ENCODE measurements around the gene PRDX3. TPM values are rescaled to one million over a fixed set of nuclear protein-coding genes. Genes with fewer than 3 reads are reported as not detected.

The PRDX3 gene
- 85.6 and 94.4 TPM in 2 replicates for total RNA-seq (2022)
- percentile 85 among the genes with signal in this experiment for Bru-seq, nascent RNA
- BruChase-seq, experiment 1, labeled RNA remaining after a 6-hour chase: percentile 96 among the genes with signal in this experiment
- percentile 89 among the genes with signal in this experiment for BruChase-seq, experiment 2, labeled RNA remaining after a 2-hour chase
- long read RNA-seq, transcript PRDX3-201 (7 exons, 1,591 nt): major isoform, 356 of 380 reads
- long read RNA-seq, partial matches to known transcripts: 10 of 380 reads
- long read RNA-seq, other reads (novel, unspliced or antisense): 14 of 380 reads

DNA sequence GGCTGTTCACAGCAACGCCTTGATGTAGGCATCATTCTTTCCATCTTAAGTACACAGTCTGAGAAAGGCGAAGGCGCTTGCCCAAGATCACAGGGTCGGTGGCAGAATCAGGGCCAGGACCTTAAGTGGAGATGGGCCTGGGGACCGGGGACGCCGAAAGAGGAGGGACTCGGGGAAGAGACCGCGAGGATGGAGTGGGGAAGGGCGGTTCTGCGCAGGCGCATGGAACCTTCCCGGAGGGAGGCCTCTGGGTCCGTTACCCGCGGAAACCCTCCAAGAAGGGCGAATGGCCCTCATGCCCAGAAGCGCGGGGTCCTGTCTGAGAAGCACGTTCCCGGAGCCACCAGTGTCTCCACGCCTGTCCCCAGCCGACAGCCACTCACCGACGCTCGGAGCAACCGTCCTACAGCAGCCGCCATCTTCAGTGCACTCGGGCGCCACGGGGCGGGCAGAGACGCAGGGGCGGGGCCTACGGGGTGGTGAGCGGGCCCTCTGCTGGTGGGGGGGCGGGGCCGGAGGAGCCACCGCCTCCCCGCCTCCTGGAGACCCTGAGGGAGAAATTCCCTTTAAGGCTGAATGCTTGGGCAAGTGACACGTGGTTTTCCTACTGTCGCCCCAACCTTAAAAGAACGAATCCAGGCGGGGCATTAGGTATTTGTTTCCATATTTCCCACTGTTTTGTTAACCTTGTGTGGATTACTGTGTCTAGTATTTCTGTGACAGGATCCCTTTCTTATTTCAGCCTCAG lies at the start of gene PRDX3:
Gene PRDX3 (minus strand): TSS at position 441 of the 748 bp plus-strand sequence. CDS start 22 bp downstream, at position 419.
- no peaks in the 10 kb centered on the region for H3K9me3 Mint-ChIP-seq (ENCODE audit: unreplicated experiment)
- H3K36me3 Mint-ChIP-seq (ENCODE audit: insufficient read depth, unreplicated experiment): peaks cover 15% of the 10 kb centered on the region
- H3K4me1 Mint-ChIP-seq (ENCODE audit: insufficient read depth, unreplicated experiment): peaks cover 11% of the 10 kb centered on the region
- TSS peak; percentile 79 for BruUV-seq (replicated peaks)
- intact Hi-C loops (cut with micrococcal nuclease): no loop called here
- POLR2A ChIA-PET: interaction anchor here (0.6 to 1.4 kb wide), 9 partner anchors 9 to 99 kb away, joined by 3 to 6 read pairs (median 4); partner anchors contain the start of gene GRK5
- peak within 1 kb of the TSS; percentile 89 for H3K27ac Mint-ChIP-seq (ENCODE audit: low read depth, unreplicated experiment)
- TF ChIP-seq, protein P1, sequence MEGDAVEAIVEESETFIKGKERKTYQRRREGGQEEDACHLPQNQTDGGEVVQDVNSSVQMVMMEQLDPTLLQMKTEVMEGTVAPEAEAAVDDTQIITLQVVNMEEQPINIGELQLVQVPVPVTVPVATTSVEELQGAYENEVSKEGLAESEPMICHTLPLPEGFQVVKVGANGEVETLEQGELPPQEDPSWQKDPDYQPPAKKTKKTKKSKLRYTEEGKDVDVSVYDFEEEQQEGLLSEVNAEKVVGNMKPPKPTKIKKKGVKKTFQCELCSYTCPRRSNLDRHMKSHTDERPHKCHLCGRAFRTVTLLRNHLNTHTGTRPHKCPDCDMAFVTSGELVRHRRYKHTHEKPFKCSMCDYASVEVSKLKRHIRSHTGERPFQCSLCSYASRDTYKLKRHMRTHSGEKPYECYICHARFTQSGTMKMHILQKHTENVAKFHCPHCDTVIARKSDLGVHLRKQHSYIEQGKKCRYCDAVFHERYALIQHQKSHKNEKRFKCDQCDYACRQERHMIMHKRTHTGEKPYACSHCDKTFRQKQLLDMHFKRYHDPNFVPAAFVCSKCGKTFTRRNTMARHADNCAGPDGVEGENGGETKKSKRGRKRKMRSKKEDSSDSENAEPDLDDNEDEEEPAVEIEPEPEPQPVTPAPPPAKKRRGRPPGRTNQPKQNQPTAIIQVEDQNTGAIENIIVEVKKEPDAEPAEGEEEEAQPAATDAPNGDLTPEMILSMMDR (IDR thresholded peaks at IDR 0.05; ENCODE audit: unreplicated experiment): peak; percentile 10
- peak within 1 kb of the TSS; percentile 85 for H3K4me3 Mint-ChIP-seq (ENCODE audit: unreplicated experiment)
- H3K27me3 Mint-ChIP-seq (ENCODE audit: insufficient read depth, unreplicated experiment): no peaks in the 10 kb centered on the region
- CTCF ChIA-PET: interaction anchor here (0.7 kb wide), 1 partner anchor 1452 kb away, joined by 3 read pairs; no protein-coding TSS in a partner anchor
- DNase-seq (ENCODE audit: unreplicated experiment): peak; percentile 88

DNA sequence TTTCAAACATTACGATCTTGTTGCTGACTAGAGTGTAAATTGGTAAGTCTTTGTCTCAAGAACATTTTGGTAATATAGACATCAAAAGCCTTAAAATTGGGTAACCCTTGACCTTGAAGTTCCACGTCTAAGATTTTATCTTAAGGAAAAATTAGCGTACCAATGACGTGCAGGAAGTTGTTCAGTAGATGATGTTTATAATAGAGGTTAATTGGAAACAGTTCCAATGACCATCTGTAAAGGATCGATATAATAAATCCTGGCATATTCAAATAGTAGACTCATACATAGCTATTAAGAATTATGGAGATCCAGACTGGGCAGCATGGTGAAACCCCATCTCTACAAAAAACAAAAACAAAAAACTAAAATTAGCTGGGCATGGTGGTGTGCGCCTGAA lies 49.2 kb upstream of the PRDX3 start:
- Mint-ChIP-seq H3K4me3 (ENCODE audit: unreplicated experiment) (no peak overlapping the region), H3K9me3 (ENCODE audit: unreplicated experiment) (no peaks in the 10 kb centered on the region), H3K27ac (ENCODE audit: low read depth, unreplicated experiment) (no peak overlapping the region), H3K4me1 (ENCODE audit: insufficient read depth, unreplicated experiment) (no peaks in the 10 kb centered on the region), H3K36me3 (ENCODE audit: insufficient read depth, unreplicated experiment) (no peaks in the 10 kb centered on the region), H3K27me3 (ENCODE audit: insufficient read depth, unreplicated experiment) (no peaks in the 10 kb centered on the region)
- CTCF ChIA-PET: no interaction called here
- intact Hi-C loops (cut with micrococcal nuclease): no loop called here
- TF ChIP-seq, protein P1 (IDR thresholded peaks at IDR 0.05; ENCODE audit: unreplicated experiment): no peak
- no TSS peak for BruUV-seq (replicated peaks)
- POLR2A ChIA-PET: interaction anchor here (0.6 kb wide), 1 partner anchor 11 kb away, joined by 3 read pairs; no protein-coding TSS in a partner anchor
- no peak for DNase-seq (ENCODE audit: unreplicated experiment)

DNA sequence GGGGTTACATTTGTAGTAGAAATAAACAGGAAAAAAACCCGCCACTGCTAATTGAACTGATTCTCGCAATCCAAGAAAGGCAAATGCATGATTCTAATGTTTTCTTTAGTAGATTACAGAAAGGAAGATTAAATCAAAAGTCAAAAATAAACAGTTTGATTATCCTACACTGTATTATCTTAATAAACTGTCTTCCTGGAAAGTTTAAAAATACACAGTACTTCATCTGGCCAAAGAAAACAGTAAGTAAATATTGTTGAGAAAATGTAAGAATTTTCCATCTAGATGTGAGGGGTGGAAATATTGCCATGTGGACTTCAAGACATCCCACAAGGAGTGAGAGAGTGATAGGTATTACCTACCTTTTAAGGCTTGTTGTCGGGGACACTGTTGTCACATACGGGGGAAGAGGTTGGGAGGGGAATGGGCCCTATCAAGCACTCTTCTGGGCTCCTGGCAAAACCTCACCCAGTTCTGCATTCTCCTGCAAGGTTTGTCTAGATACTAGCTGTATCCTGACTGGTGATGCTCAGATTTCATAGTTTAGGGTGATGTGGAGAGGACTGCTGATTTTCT lies 46.6 kb upstream of the PRDX3 start:
- POLR2A ChIA-PET: no interaction called here
- Mint-ChIP-seq H3K27ac (ENCODE audit: low read depth, unreplicated experiment) (no peak overlapping the region), H3K27me3 (ENCODE audit: insufficient read depth, unreplicated experiment) (no peaks in the 10 kb centered on the region), H3K36me3 (ENCODE audit: insufficient read depth, unreplicated experiment) (no peaks in the 10 kb centered on the region), H3K9me3 (ENCODE audit: unreplicated experiment) (no peaks in the 10 kb centered on the region), H3K4me1 (ENCODE audit: insufficient read depth, unreplicated experiment) (no peaks in the 10 kb centered on the region), H3K4me3 (ENCODE audit: unreplicated experiment) (no peak overlapping the region)
- intact Hi-C loops (cut with micrococcal nuclease): no loop called here
- DNase-seq (ENCODE audit: unreplicated experiment): no peak
- BruUV-seq (replicated peaks): no TSS peak
- TF ChIP-seq, protein P1 (IDR thresholded peaks at IDR 0.05; ENCODE audit: unreplicated experiment): no peak
- CTCF ChIA-PET: interaction anchor here (0.6 to 1.2 kb wide), 6 partner anchors 15 to 382 kb away, joined by 3 to 6 read pairs (median 3); no protein-coding TSS in a partner anchor

DNA sequence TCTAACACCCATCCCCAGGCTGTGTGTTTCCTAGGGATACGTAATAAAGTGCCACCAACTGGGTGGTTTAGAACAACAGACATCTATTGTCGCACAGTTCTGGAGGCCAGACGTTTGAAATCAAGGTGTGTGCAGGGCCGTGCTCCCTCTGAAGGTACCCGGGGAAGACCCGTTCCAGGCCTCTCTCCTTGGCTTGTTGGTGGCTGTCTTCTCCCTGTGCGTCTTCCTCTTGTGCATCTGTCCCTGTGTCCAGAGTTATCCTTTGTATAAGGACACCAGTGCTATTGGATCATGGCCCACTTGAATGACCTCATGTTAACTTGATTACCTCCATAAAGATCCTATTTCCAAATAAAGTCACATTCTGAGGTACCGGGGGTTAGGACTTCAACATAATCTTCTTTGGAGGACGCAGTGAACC lies 44.4 kb upstream of the PRDX3 start:
- no TSS peak for BruUV-seq (replicated peaks)
- intact Hi-C loops (cut with micrococcal nuclease): no loop called here
- H3K27me3 Mint-ChIP-seq (ENCODE audit: insufficient read depth, unreplicated experiment): no peaks in the 10 kb centered on the region
- ChIA-PET CTCF (interaction anchor here (1.0 to 1.5 kb wide), 3 partner anchors 13 to 193 kb away, joined by 4 read pairs; no protein-coding TSS in a partner anchor), POLR2A (no interaction called here)
- H3K4me3 Mint-ChIP-seq (ENCODE audit: unreplicated experiment): no peak overlapping the region
- DNase-seq (ENCODE audit: unreplicated experiment): no peak
- no peaks in the 10 kb centered on the region for H3K4me1 Mint-ChIP-seq (ENCODE audit: insufficient read depth, unreplicated experiment)
- H3K36me3 Mint-ChIP-seq (ENCODE audit: insufficient read depth, unreplicated experiment): no peaks in the 10 kb centered on the region
- TF ChIP-seq, protein P1 (IDR thresholded peaks at IDR 0.05; ENCODE audit: unreplicated experiment): no peak
- no peak overlapping the region for H3K27ac Mint-ChIP-seq (ENCODE audit: low read depth, unreplicated experiment)
- H3K9me3 Mint-ChIP-seq (ENCODE audit: unreplicated experiment): no peaks in the 10 kb centered on the region
